NCI-H524 (cell line): Measurements from ENCODE around the gene USP28.
A peak's percentile ranks its signal among the peaks of the same experiment; 100 is the strongest.
"Not testable (repeated sequence)": the region's sequence is repeated elsewhere in the genome, so short reads cannot be mapped to it uniquely, and the experiment has no call there.

Experiments
- DNase-seq, 2 experiments: peaks; one replicate each; lab custom pipeline; 2025; lab: John Stamatoyannopoulos, UW

The USP28 gene, protein sequence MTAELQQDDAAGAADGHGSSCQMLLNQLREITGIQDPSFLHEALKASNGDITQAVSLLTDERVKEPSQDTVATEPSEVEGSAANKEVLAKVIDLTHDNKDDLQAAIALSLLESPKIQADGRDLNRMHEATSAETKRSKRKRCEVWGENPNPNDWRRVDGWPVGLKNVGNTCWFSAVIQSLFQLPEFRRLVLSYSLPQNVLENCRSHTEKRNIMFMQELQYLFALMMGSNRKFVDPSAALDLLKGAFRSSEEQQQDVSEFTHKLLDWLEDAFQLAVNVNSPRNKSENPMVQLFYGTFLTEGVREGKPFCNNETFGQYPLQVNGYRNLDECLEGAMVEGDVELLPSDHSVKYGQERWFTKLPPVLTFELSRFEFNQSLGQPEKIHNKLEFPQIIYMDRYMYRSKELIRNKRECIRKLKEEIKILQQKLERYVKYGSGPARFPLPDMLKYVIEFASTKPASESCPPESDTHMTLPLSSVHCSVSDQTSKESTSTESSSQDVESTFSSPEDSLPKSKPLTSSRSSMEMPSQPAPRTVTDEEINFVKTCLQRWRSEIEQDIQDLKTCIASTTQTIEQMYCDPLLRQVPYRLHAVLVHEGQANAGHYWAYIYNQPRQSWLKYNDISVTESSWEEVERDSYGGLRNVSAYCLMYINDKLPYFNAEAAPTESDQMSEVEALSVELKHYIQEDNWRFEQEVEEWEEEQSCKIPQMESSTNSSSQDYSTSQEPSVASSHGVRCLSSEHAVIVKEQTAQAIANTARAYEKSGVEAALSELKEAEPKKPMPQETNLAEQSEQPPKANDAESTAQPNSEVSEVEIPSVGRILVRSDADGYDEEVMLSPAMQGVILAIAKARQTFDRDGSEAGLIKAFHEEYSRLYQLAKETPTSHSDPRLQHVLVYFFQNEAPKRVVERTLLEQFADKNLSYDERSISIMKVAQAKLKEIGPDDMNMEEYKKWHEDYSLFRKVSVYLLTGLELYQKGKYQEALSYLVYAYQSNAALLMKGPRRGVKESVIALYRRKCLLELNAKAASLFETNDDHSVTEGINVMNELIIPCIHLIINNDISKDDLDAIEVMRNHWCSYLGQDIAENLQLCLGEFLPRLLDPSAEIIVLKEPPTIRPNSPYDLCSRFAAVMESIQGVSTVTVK

DNA sequence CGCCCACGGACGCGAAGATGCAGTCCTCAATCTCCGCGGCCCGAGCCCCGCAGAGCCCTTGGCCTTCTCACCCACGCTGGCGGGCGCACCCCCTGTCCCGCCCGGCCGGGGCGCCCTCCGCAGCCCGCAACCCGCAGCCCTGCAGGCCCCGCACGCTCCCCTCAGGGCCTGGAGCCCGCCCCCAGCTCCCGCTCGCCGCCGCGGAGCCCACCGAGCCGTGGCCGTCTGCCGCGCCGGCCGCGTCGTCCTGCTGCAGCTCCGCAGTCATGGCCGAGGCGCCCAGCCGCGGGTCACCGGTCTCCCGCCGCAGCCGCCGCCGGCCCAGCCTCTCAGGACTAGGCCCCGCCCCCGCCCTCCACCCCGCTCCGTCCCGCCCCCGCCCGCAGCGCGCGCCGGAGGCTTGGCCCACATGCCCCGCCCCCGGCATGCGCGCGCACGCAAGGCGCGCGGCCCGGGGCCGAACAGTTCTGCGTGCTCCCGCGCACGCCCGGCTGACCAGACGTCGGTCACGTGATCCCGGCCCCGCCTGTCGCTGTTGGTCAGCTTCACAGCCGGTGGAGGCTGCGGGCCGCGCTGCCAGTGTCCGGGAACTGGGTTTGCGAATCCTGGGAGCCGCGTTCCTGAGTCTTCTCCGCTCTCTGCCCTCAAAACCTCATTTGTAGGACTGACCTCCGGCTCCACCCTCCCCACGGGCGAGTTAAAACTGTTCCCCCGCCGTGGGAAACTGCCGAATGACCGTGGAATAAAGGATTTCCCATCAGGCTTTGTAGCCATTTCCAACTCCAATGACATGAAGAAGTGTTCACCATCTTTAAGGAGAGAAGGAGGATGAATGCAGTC is at the start of gene USP28:
Gene USP28, minus strand, starts transcription at position 339 of the 840 bp plus-strand sequence. Its CDS starts 71 bp downstream, at position 268.
- peak; percentile 70 to 94 for DNase-seq

DNA sequence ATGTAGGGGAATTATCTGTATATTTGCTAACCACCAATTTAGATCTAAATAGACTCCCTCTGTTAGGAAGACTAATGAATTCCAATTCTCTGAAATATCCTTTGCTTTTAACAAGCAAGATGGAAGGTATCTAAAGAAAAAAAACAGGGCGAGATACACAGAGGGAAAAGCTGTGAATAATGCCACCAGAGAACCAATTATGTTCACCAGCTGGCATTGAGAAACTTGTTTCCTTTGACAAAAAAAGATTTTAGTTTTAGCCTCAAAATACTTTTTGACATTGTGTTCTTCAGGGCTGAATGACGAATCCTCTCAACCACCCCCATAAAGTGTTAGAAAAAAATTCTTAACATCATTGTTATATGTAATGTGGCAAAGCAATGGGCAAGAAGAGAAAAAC is 48.2 kb upstream of the USP28 start:
- no peak for DNase-seq

DNA sequence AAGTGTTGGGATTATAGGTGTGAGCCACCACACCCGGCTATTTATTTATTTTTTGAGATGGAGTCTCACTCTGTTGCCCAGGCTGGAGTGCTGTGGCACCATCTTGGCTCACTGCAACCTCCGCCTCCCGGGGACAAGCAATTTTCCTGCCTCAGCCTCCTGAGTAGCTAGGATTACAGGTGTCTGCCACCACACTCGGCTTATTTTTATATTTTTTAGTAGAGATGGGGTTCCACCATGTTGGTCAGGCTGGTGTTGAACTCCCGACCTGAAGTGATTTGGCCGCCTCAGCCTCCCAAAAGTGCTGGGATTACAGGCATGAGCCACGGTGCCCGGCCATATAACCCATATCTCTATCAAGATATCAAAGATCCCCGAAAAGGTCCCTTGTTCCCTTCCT is 36.1 kb upstream of the USP28 start:
- DNase-seq, result not testable (repeated sequence)

DNA sequence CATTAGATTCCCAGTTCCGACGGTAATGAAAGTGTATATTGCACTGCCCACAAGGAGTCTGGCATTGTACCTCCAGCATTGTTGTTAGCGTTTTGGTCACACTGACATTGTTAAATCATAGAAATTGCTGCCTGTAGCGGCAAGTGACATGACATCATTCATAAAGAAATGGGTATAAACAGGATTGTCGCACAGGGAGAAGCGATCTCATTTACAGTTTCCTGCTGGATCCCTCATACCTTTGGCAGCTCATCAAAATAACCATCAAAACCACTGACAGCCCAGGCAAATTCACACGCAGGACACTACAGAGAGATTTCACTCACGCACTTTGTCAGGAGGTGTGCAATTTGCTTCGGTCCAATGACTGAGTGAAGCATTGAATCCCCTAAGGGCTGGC is 32.7 kb upstream of the USP28 start:
- DNase-seq, result no peak

DNA sequence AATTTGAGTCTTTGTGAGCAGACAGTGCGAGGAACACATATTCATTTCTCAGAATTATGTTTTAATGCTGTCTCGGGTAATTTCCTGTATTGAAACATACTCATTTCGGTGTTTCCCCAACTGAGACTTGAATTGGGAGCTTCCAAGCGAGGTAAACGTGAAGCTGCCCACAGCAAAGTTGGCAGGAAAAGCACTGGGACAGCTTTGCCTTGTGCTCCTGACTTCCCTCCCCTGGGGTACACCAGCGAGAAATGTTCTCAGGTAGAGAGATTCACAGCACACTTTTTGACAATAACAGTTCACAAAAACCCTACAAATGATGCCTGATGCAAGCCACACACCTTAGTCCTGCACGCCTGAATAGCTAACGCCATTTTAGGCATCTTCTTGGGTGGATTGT is 32.3 kb upstream of the USP28 start:
- no peak for DNase-seq

DNA sequence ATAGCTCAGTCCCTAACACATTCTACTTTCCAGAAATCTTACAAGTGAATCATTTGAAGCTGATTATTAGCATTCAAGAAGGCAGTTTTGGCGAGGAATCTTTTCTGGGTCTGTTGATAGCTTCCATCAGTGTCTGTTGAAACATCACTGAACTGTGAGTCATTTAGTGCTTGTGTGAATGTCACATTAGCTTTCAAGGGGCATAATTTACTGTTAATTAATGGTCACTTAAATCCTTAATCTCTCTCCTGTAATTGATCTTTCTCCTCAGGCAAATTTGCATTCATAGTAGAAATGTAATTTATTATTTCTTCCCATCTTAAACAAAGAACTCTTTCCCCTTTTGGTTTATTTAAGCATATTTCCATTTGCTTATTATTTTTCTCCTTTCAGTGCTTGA is 31.8 kb upstream of the USP28 start:
- DNase-seq, result no peak

DNA sequence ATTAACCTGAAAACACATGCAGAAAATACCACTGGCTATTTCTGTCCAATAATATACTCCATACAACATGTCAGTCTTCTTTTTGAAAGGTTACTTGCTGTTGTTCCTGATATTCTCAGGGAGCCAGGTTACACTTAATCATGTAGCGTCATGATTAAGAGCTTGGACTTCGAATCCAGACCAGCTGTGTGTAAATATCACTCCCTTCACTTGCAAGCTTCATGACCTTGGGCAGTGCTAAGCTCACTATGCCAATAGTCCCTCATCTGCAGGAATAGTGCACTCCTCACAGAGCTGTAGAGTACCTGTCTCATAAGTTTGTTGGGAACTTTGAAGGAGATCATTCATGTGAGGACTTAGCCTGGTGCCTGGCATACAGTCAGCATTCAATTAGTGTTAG is 31.1 kb upstream of the USP28 start:
- DNase-seq, result no peak

DNA sequence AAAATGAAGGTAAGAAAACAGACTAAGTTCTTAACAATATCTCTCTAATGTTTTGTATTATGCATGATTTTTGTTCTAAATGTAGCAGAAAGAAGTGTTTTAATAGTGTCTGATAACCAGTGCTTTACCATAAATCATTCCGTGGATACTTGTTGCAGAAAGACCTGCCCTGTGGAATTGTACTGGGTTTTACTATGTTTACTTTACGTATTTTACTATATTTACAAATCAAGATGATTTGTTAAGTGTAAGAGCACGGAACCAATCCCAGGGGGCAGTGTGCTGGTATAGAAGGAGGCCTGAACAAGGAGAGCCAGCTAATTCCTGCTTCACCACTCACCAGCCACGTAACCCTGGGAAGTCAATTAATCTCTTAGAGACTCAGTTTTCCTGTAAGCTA is 30.7 kb upstream of the USP28 start:
- peak in 1 of 2 experiments; percentile 32 for DNase-seq

DNA sequence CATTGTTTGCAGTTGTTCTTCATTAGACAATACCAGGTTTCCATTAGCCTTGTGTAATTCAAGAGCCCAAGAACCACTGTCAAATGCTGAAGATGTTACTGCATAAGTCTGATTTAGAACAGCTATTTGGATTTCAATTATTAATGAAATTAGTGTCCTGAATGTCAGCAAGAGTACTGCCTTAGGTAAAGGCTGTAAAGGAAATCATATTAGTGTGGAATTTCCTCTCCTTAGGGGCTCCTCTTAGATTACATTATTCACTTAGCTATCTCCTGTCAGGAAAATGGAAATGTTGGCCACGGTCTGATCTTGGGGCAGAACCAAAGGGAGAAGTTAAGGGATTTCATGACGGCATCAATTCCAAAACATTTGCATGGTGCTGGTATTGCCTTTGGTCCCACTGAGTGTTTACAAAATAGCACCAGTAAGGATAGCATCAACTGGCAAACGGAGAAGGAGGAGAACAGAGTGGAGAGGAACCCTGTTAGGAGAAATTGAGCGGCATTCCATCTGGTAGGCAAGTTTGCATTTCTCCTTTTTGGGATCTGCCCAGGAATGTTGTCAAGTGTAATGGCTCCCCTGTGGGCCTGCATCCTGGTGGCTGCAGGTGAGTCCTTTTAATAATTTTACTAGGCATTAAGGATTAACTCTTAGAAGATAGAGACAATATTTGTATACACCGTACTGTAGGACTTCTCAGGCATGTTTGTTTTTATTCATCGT is 29.2 kb upstream of the USP28 start, which contains the start of gene HTR3B:
Gene HTR3B, plus strand, starts transcription at position 418 of the 723 bp plus-strand sequence. Its CDS starts 138 bp downstream, at position 556.
- no peak for DNase-seq

DNA sequence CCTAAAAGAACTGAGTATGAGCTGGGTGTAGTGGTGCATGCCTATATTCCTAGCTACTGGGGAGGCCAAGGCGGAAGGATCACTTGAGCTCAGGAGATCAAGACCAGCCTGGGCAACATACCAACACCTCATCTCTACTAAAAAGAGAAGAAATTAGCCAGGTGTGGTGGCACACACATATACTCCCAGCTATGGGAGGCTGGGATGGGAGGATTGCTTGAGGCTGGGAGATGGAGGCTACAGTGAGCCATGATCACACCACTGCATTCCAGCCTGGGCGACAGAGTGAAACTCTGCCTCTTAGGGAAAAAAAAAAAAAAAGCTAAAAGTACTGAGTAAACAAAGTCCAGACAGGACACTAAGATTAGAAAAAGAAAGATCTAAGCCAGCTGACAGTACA is 25.8 kb upstream of the USP28 start:
- no peak for DNase-seq

DNA sequence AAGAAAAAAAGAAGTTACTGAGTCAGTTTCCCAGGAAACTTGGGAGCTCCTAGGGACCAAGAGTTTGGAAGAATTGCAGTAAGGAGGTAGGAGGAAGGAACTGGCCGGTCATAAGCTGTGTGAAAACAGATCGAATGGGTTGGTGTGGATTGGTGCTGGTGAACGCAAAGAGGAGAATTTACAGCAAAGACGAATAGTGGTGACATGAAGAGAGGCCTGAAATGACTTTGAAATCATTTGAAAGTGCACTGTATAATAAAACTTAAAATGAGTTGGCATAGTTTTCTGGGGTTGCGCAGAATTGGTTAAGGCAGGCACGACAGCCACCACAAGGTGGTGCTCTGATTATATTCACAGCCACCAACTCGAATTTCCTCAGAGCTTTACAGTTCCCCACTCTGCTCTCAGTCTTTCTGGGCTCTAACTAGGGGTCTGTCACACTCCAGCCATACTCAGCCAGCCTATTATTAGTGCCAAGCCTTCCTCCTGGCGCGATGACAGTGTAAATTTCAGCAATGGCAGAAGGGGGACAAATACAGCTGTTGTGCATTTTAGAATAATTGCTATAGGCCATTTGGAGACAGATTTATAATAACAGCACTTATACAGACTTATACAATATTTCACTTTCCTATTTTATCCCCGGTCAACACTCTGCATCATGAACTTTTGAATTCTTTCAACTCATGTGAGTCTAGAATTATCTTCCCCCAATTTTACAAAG is 20.9 kb upstream of the USP28 start:
- DNase-seq, result peak; percentile 30 to 67

DNA sequence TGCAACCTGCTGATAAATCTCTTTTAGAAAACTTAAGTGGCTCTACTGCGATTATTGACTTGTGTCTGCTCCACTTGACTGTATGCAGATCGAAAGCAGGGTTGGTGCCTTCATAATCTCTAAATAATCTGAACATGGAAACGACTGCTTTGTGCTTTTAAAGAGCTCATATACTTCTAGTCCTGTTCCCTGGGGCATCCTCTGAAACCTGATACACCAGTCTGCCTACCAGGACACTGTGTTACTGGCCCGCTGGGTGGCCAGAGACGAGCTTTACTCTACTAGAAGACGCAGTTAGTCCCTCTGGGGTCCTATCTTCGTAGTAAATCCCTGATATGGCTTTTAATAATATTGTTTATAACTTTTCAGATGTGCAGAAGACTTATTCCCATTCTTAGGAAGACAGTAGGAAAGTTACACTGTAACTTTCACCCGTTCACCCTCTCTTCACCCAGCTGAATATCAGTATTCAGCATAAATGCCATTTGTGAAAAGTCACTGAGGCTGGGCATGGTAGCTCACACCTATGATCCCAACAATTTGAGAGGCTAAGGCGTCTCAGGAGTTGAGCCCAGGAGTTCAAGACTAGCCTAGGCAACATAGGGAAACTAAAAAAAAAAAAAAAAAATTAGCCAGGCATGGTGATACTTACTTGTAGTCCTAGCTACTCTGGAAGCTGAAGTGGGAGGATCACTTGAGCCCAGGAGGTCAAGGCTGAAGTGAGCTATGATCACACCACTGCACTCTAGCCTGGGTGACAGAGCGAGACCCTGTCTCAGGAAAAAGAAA is 20.2 kb upstream of the USP28 start:
- DNase-seq, result peak; percentile 64 to 82

DNA sequence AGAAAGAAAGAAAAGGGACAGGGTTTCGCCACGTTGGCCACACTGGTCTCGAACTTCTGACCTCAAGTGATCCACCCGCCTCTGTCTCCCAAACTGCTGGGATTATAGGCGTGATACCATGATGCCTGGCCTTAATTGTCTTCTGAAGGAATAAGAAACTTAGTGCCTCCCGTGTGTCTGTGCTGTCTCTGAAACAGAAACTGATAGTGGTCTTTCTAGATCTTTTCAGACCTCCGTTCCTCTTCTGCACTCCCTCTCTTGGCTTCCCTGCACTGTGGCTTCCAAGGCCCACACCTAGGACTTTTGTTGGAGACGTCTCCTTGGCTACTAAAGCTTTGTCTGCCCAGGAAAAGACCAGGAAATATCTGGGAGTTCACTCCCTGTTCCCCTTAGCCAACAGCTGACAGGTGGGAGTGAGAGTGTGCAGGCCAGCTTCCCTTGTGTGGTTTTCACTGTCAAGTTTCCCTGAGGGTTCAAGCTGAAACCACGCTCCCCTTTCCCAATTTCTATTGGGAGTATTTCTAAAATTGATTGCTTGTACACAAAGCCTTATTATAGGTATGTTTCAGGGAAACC is 19.1 kb upstream of the USP28 start:
- DNase-seq, result no peak

DNA sequence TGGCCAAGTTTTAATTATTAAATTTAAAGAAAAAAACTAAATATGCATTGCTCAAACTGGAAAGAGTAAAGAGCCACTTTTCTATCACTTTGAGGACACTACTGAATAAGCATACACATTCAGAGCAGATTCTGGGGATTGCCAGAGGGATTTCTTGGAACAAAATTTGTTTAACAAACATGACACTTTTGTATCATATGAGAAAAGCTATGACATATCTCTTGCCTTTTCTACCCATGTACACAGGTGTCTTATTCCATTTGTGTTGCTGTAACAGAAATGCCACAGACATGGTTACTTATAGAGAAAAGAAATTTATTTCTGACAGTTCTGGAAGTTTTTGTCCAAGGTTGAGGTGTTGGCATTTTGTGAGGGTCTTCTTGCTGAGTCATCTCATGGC is 13.5 kb upstream of the USP28 start:
- no peak for DNase-seq

DNA sequence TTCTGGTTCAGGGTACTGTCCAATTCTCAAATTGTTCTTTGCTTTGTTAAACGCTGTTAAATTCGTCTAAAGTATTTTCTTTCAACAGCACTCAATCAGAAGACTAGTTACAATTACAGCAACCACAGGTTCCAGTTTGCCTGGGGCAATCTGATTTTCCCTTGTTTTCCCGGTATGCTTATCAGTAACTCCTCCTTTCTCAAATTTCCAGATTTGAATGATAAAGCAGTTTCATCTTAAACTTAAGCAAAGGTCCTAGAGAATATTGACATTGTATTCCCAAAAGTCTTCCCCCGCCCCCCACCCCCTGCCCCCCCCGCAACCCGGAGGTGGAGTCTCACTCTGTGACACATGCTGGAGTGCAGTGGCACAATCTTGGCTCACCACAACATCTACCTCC is 10.5 kb upstream of the USP28 start:
- DNase-seq, result no peak

DNA sequence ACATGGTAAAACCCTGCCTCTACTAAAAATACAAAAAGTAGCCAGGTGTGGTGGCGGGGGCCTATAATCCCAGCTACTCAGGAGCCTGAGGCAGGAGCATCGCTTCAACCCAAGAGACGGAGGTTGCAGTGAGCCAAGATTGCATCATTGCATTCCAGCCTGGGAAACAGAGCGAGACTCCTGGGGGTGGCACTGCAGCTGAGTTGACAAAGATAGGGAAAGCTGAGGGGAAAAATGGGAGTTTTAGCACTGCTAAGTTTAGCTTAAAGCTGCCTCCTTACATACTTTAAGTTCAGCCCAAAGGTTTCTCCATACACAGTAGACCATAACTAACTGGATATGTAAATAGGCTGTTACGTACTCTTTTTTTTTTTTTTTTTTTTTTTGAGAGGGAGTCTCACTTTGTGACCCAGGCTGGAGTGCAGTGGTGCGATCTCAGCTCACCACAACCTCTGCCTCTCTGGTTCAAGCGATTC is 9.0 kb upstream of the USP28 start:
- DNase-seq, result no peak

DNA sequence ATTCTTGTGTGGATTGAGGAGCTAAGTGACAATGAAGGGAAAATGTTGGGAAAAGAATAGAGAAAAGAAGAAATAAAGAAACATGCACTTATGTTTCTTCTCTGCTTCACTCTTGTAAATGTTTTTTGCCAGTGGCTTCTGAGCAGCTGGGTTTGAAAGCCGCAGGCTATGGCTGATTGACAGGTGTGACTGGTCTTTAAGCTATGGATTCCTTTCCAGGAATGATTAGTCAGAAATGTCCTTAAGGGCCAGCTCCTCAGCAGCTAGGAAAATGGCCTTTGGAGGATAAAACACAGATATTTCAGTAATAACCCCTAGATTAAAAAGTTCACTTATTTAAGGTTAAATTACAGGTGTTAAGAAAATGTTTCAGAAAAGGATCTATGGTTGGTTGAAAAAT is 6.5 kb upstream of the USP28 start:
- peak in 1 of 2 experiments; percentile 3 for DNase-seq

DNA sequence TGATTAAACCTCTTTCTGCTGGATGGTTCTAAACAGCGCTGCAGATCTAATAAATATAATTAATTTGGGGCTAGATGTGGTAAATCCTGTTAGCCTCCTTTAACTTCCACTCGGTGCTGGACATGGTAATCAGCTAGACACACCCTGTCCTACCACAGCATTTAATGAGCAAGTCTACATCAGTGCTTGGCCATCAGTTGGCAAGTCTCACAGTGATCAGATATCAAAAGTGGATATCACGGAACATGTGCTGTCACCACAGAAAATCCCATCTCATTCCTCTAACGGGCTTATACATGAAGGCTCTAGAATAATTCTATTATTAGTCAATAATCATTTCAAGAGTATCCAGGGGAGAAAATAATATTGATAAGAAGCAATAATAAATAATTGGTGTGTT is 5.6 kb upstream of the USP28 start:
- DNase-seq, result no peak

DNA sequence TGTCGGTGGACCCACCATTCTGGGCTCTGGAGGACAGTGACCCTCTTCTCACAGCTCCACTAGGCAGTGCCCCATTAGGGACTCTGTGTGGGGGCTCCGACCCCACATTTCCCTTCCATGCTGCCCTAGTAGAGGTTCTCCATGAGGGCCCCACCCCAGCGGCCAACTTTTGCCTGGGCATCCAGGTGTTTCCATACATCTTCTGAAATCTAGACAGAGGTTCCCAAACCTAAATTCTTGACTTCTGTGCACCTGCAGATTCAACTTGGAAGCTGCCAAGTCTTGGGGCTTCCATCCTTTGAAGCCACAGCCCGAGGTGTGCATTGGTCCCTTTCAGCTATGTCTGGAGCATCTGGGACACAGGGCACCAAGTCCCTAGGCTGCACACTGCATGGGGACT is 4.1 kb upstream of the USP28 start:
- not testable (repeated sequence) for DNase-seq
